ENCODE measurements around the gene RPL22. TPM values are rescaled to one million over a fixed set of nuclear protein-coding genes. Genes with fewer than 3 reads are reported as not detected.

Gene RPL22
- total RNA-seq, 1 experiment from 2014 or later, result 441 TPM

GRCh38 chr1:6167391-6168303, 31.7 kb downstream of the RPL22 start:
- Mint-ChIP-seq H3K27me3 (ENCODE audit: low read depth) (peaks cover 1% of the 10 kb centered on the region; the same call in 1 of the 2 replicates), H3K9me3 (no peaks in the 10 kb centered on the region), H3K4me1 (no peaks in the 10 kb centered on the region), H3K27ac (no peak overlapping the region), H3K4me3 (no peak overlapping the region), H3K36me3 (no peaks in the 10 kb centered on the region)
- CTCF ChIA-PET, result interaction anchor here (1.0 to 1.2 kb wide), 7 partner anchors 8 to 115 kb away, joined by 3 to 5 read pairs (median 3); partner anchors contain the start of gene RNF207
- POLR2A ChIA-PET, result interaction anchor here (0.7 kb wide), 1 partner anchor 9 kb away, joined by 3 read pairs; no protein-coding TSS in a partner anchor
- no peak for DNase-seq (ENCODE audit: low spot score)
- ATAC-seq, result no peak
- TF ChIP-seq, protein P1, sequence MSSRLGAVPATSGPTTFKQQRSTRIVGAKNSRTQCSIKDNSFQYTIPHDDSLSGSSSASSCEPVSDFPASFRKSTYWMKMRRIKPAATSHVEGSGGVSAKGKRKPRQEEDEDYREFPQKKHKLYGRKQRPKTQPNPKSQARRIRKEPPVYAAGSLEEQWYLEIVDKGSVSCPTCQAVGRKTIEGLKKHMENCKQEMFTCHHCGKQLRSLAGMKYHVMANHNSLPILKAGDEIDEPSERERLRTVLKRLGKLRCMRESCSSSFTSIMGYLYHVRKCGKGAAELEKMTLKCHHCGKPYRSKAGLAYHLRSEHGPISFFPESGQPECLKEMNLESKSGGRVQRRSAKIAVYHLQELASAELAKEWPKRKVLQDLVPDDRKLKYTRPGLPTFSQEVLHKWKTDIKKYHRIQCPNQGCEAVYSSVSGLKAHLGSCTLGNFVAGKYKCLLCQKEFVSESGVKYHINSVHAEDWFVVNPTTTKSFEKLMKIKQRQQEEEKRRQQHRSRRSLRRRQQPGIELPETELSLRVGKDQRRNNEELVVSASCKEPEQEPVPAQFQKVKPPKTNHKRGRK (CRISPR knock-in tag; IDR thresholded peaks at IDR 0.05; ENCODE audit: borderline replicate concordance), result no peak
- TF ChIP-seq ZNF138 (CRISPR knock-in tag; conservative IDR thresholded peaks at IDR 0.05), result no peak
- TF ChIP-seq JAZF1 (CRISPR knock-in tag; IDR thresholded peaks at IDR 0.05), result no peak
- no peak for TF ChIP-seq ZBTB21 (CRISPR knock-in tag; IDR thresholded peaks at IDR 0.05; ENCODE audit: borderline replicate concordance)

- H3K36me3 Mint-ChIP-seq, result no peaks in the 10 kb centered on the region
- H3K27me3 Mint-ChIP-seq (ENCODE audit: low read depth), result no peaks in the 10 kb centered on the region
- H3K4me3 Mint-ChIP-seq, result no peak overlapping the region
- H3K9me3 Mint-ChIP-seq, result no peaks in the 10 kb centered on the region
- ChIA-PET CTCF (interaction anchor here (1.0 to 1.5 kb wide), 3 partner anchors 19 to 39 kb away, joined by 3 to 4 read pairs (median 3); partner anchors contain the start of gene RNF207), POLR2A (no interaction called here)
- H3K4me1 Mint-ChIP-seq, result peaks cover under 1% of the 10 kb centered on the region; the same call in 1 of the 2 replicates
- no peak overlapping the region for H3K27ac Mint-ChIP-seq
- TF ChIP-seq FOXP4 (CRISPR knock-in tag; IDR thresholded peaks at IDR 0.05) (no peak), ATF1 (CRISPR knock-in tag; IDR thresholded peaks at IDR 0.05) (no peak), IRF2 (CRISPR knock-in tag; IDR thresholded peaks at IDR 0.05; ENCODE audit: borderline replicate concordance, low read depth) (no peak)
- ATAC-seq (no peak), DNase-seq (ENCODE audit: low spot score) (no peak)
These were observed 32.6 kb downstream of the RPL22 start for GRCh38 chr1:6166655-6167390.

DNA sequence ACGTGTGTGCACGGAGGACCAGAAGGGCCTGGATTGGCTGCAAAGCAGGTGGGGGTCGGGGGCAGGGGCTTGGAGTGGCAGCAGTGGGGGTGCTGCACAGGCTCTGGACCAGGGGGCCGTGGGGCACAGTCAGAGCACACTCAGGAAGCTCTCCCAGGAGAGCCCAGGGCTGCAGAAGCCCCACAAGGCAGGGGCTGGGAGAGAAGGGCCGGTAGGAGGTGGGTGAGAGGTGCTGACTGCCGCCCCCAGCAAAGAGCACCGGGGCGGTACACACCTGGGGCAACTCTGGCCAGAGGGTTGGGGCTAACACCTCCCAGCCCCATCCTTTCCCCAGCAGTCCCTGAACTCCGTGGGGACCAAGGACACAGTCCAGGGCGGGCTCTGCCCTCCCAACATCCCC, 33.2 kb downstream of the RPL22 start:
- no peak overlapping the region for H3K27ac Mint-ChIP-seq
- no peaks in the 10 kb centered on the region for H3K9me3 Mint-ChIP-seq
- no peaks in the 10 kb centered on the region for H3K27me3 Mint-ChIP-seq (ENCODE audit: low read depth)
- no peak overlapping the region for H3K4me3 Mint-ChIP-seq
- peaks cover 2% of the 10 kb centered on the region; the same call in 1 of the 2 replicates for H3K4me1 Mint-ChIP-seq
- ATAC-seq, result no peak
- no peak for DNase-seq (ENCODE audit: low spot score)
- no peaks in the 10 kb centered on the region for H3K36me3 Mint-ChIP-seq
- CTCF ChIA-PET, result interaction anchor here (1.2 to 1.5 kb wide), 2 partner anchors 19 to 58 kb away, joined by 3 read pairs; no protein-coding TSS in a partner anchor
- POLR2A ChIA-PET, result no interaction called here
- TF ChIP-seq ZNF396 (CRISPR knock-in tag; IDR thresholded peaks at IDR 0.05; ENCODE audit: borderline replicate concordance) (no peak), PRDM15 (CRISPR knock-in tag; IDR thresholded peaks at IDR 0.05) (no peak), FOXK1 (CRISPR knock-in tag; IDR thresholded peaks at IDR 0.05) (no peak), SMAD4 (CRISPR knock-in tag; IDR thresholded peaks at IDR 0.05) (no peak), RORB (CRISPR knock-in tag; IDR thresholded peaks at IDR 0.05) (no peak), TEAD1 (CRISPR knock-in tag; IDR thresholded peaks at IDR 0.05) (no peak), FOXJ3 (CRISPR knock-in tag; IDR thresholded peaks at IDR 0.05; ENCODE audit: borderline replicate concordance) (no peak), JAZF1 (CRISPR knock-in tag; IDR thresholded peaks at IDR 0.05) (no peak)
- TF ChIP-seq, protein P2, sequence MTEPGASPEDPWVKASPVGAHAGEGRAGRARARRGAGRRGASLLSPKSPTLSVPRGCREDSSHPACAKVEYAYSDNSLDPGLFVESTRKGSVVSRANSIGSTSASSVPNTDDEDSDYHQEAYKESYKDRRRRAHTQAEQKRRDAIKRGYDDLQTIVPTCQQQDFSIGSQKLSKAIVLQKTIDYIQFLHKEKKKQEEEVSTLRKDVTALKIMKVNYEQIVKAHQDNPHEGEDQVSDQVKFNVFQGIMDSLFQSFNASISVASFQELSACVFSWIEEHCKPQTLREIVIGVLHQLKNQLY (CRISPR knock-in tag; IDR thresholded peaks at IDR 0.05), result no peak
- TF ChIP-seq, protein P3, sequence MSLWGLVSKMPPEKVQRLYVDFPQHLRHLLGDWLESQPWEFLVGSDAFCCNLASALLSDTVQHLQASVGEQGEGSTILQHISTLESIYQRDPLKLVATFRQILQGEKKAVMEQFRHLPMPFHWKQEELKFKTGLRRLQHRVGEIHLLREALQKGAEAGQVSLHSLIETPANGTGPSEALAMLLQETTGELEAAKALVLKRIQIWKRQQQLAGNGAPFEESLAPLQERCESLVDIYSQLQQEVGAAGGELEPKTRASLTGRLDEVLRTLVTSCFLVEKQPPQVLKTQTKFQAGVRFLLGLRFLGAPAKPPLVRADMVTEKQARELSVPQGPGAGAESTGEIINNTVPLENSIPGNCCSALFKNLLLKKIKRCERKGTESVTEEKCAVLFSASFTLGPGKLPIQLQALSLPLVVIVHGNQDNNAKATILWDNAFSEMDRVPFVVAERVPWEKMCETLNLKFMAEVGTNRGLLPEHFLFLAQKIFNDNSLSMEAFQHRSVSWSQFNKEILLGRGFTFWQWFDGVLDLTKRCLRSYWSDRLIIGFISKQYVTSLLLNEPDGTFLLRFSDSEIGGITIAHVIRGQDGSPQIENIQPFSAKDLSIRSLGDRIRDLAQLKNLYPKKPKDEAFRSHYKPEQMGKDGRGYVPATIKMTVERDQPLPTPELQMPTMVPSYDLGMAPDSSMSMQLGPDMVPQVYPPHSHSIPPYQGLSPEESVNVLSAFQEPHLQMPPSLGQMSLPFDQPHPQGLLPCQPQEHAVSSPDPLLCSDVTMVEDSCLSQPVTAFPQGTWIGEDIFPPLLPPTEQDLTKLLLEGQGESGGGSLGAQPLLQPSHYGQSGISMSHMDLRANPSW (CRISPR knock-in tag; conservative IDR thresholded peaks at IDR 0.05; ENCODE audit: low read depth), result no peak
- TF ChIP-seq, protein P4, sequence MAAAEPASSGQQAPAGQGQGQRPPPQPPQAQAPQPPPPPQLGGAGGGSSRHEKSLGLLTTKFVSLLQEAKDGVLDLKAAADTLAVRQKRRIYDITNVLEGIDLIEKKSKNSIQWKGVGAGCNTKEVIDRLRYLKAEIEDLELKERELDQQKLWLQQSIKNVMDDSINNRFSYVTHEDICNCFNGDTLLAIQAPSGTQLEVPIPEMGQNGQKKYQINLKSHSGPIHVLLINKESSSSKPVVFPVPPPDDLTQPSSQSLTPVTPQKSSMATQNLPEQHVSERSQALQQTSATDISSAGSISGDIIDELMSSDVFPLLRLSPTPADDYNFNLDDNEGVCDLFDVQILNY (CRISPR knock-in tag; IDR thresholded peaks at IDR 0.05), result no peak
